Myocyte (in vitro differentiated cells): ENCODE results near the gene CD300LD. TPM values are rescaled to one million over a fixed set of nuclear protein-coding genes. Genes with fewer than 3 reads are reported as not detected.
A peak's percentile ranks its signal among the peaks of the same experiment; 100 is the strongest.
"Not testable (repeated sequence)": the region's sequence is repeated elsewhere in the genome, so short reads cannot be mapped to it uniquely, and the experiment has no call there.

Experiments used
- DNase-seq: peaks from one replicate; pipeline ENCODE4 v3.0.0-alpha.2; 2012; ENCODE audit warnings: low read depth
- polyA plus RNA-seq: library from polyadenylated mRNA; unstranded; fragments of >200 nt; gene quantifications from one replicate; pipeline ENCODE4 v1.2.1, GENCODE V29; 2012; ENCODE audit warnings: missing spikeins
- total RNA-seq: library from RNA; depleted of rRNA; stranded (reverse); fragments of >200 nt; gene quantifications from 2 replicates; pipeline ENCODE4 v1.2.3, GENCODE V29; 2014

The CD300LD gene
- total RNA-seq = not detected in 2 replicates
- polyA plus RNA-seq = not detected

GRCh38 chr17:74592087-74592990, at the start of gene CD300LD:
CD300LD (minus strand) TSS chr17:74592283; CDS start chr17:74592202, 81 bp downstream.
- DNase-seq = no peak

GRCh38 chr17:74641224-74641957, 49.3 kb upstream of the CD300LD start:
- DNase-seq = no peak

GRCh38 chr17:74639704-74640151, 47.6 kb upstream of the CD300LD start:
- DNase-seq = peak; percentile 5

- no peak for DNase-seq
These were observed 45.8 kb upstream of the CD300LD start for GRCh38 chr17:74637926-74638325.

GRCh38 chr17:74637265-74637664, 45.2 kb upstream of the CD300LD start:
- DNase-seq = no peak

GRCh38 chr17:74636541-74637085, 44.5 kb upstream of the CD300LD start:
- DNase-seq = not testable (repeated sequence)

- DNase-seq = no peak
These were observed 43.3 kb upstream of the CD300LD start for GRCh38 chr17:74635418-74635817.

- DNase-seq = no peak
These were observed 41.2 kb upstream of the CD300LD start for GRCh38 chr17:74633326-74633725.

- no peak for DNase-seq
These were observed 40.5 kb upstream of the CD300LD start for GRCh38 chr17:74632617-74633016.

GRCh38 chr17:74631468-74632450, 39.7 kb upstream of the CD300LD start:
- no peak for DNase-seq

- DNase-seq = not testable (repeated sequence)
These were observed 38.2 kb upstream of the CD300LD start for GRCh38 chr17:74630251-74630650.

- DNase-seq = no peak
These were observed 33.6 kb upstream of the CD300LD start for GRCh38 chr17:74625661-74626060.

- no peak for DNase-seq
These were observed 32.0 kb upstream of the CD300LD start for GRCh38 chr17:74624131-74624530.

GRCh38 chr17:74623693-74624093, 31.6 kb upstream of the CD300LD start, which contains the start of gene CD300E:
CD300E (minus strand) TSS chr17:74623738; CDS start chr17:74623621, 117 bp downstream.
- DNase-seq = no peak

GRCh38 chr17:74619077-74619673, 27.1 kb upstream of the CD300LD start:
- no peak for DNase-seq

GRCh38 chr17:74618451-74618850, 26.4 kb upstream of the CD300LD start:
- DNase-seq = peak; percentile 18

GRCh38 chr17:74616696-74617095, 24.6 kb upstream of the CD300LD start:
- DNase-seq = no peak

- DNase-seq = no peak
These were observed 20.0 kb upstream of the CD300LD start for GRCh38 chr17:74612046-74612445.

- no peak for DNase-seq
These were observed 18.0 kb upstream of the CD300LD start for GRCh38 chr17:74610108-74610507.

GRCh38 chr17:74608511-74608910, 16.4 kb upstream of the CD300LD start:
- no peak for DNase-seq
